Skin of body (tissue), 2 donors: ENCODE data around the gene CTNNA3. TPM values are rescaled to one million over a fixed set of nuclear protein-coding genes. Genes with fewer than 3 reads are reported as not detected.

Experiments
- DNase-seq: peaks from one replicate; lab custom pipeline; 2025; lab: John Stamatoyannopoulos, UW
- total RNA-seq: library from RNA; depleted of rRNA; stranded (reverse); fragments of >200 nt; gene quantifications from one replicate; pipeline ENCODE4 v1.2.3, GENCODE V29; 2014

Gene CTNNA3
- total RNA-seq, 1 donor from 2014 or later: 7.1 TPM

DNA sequence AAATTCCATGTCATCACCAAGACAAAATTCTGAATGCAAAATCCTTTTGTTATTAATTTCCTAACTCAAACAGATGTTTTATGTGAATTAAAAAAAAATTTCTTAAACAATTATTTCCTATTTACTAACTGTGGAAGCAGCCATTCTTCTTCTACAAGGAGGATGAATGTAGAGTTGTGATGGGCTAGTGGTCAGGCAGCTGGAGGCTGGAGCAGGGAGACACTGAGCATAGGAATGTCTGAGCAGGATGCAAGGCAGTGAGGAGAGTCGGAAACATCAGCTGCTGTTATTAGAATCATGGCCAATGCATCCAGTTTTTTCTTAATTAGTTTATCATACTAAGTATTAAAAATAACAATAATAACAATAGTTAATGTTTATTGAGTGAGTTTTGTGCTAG is 872.7 kb downstream of the CTNNA3 start:
- no peak for DNase-seq

DNA sequence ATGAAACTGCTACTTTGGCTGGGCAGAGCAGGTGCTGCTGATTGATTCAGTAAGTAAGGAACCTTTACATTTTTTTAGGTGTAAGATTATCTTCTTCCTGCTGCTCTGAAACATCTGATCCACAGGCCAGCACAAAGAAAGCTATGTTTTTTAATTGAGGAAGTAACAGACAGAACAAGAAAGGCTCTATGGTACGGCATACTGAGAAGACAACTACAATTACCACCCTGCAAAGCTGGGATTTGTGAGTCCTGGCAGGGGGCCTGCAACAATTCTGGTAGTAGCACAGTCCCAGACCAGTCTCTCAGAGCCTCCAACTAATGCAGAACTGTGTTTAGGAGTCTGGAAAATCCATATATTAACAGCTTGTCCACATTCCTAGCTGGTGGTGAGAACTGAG is 873.2 kb downstream of the CTNNA3 start:
- no peak for DNase-seq

DNA sequence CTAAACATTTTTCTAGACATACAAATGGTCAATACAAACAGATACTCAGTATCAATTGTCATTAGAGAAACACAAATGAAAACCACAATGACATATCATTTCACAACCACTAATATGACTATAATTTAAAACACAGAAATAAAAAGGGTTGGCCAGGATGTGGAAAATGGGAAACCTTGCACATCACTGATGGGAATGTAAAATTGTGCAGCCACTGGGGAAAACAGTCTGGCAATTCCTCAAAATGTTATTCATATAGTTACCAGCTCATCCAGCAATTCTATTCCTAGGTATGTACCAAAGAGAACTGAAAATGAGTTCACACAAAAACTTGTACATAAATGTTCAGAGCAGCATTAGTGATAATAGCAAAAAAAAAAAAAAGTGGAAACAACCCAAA is 876.3 kb downstream of the CTNNA3 start:
- no peak for DNase-seq

DNA sequence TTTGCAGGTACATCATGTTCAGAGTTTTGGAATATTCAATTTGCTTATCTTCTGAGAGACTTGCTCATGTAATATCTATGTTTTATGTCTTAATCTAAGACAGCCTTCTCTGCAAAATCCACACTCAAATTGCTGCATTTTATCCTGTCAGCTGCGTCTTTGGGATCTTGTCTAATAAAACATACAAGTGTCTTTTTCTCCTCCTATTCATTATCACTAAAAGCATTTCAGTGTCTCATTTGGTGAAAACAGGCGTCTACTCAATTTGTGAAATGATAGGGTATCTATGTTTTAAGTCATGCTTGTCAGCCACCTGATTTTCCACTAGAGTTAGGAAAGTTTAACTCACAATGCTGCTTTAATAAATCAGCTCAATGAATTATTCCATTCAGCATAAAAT is 882.9 kb downstream of the CTNNA3 start:
- no peak for DNase-seq

DNA sequence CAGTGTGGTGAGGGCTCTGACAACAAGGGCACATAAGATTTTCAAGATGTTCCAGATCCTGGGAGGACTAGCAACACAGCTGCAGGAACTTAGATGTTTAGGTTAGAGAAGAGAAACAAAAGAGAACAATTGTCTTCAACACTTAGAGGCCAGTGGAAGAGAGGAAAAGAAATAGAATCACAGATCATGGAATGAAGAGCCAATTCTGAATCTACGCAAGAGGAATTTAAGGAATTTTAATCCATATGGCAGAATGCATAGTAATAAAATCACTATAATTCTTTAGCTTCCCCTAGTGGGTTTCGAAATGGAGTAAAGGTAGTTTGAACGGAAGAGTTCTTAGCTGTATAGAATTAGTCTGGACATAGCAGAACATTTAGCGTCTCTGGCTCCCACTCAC is 884.8 kb downstream of the CTNNA3 start:
- no peak for DNase-seq

- DNase-seq: no peak
These were observed 886.6 kb downstream of the CTNNA3 start for GRCh38 chr10:66809402-66809801.

- no peak for DNase-seq
These were observed 890.4 kb downstream of the CTNNA3 start for GRCh38 chr10:66805612-66806011.

- no peak for DNase-seq
These were observed 891.0 kb downstream of the CTNNA3 start for GRCh38 chr10:66804962-66805361.

DNA sequence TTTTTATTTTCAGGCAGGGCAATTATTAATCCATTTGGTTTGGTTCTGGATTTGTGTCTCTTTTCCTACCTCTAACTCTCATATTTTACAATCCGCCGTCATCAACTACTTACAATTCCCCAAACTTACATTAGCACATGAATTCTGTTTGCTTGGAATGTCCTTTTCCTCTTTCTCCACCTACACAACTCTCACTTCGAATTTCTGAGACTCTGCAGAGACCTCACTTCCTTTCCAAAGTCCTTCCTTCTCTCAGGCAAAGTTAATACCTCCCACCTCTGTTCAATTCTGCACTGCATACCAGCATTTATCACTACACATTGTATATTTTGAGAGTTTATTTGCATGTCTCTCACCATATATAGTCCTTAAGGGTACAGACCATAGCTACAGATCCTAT is 892.8 kb downstream of the CTNNA3 start:
- DNase-seq: no peak

- DNase-seq: no peak
These were observed 896.5 kb downstream of the CTNNA3 start for GRCh38 chr10:66799474-66799873.

- DNase-seq: no peak
These were observed 900.1 kb downstream of the CTNNA3 start for GRCh38 chr10:66795866-66796265.

DNA sequence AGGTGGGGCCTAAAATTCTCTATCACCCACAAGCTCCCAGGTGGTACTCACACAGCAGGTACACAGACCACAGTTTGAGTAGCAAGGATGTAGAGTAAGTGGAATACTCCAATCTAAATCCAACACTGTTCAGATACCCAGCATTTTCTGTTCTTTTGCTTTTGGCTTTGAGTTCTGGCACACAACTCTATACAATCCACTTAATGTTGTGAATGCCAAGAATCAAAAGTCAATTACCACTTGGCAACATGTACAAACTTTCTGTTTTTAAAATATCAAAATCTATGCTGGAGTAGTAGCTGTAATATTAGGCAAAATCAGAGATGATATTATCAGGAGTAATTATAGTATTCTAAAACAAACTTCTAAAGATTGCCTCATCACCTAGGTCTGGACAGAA is 903.6 kb downstream of the CTNNA3 start:
- DNase-seq: no peak

- DNase-seq: no peak
These were observed 907.6 kb downstream of the CTNNA3 start for GRCh38 chr10:66788178-66788987.

- DNase-seq: no peak
These were observed 909.3 kb downstream of the CTNNA3 start for GRCh38 chr10:66786709-66787108.

GRCh38 chr10:66784770-66785169 is 911.2 kb downstream of the CTNNA3 start:
- DNase-seq: no peak

- no peak for DNase-seq
These were observed 912.7 kb downstream of the CTNNA3 start for GRCh38 chr10:66783316-66783715.

GRCh38 chr10:66782776-66783175 is 913.2 kb downstream of the CTNNA3 start:
- DNase-seq: no peak

DNA sequence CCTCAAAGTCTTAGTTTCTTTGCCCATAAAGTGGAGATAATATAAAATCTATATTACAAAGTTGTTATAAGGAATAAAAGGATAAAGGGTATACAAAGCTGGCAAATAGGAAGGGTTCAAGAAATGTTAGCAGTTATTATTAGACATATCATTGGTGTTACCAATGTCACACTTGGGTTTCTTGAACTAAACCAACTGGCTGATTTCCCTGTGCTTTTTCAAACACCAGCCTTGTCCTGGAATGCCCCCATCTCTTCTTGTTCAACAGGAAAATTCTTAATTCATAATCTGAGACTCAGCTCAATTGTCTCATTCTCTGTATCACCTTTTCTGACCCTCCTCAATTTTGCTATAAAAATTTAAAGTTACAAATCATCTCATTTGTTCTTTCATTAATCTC is 913.9 kb downstream of the CTNNA3 start:
- no peak for DNase-seq

DNA sequence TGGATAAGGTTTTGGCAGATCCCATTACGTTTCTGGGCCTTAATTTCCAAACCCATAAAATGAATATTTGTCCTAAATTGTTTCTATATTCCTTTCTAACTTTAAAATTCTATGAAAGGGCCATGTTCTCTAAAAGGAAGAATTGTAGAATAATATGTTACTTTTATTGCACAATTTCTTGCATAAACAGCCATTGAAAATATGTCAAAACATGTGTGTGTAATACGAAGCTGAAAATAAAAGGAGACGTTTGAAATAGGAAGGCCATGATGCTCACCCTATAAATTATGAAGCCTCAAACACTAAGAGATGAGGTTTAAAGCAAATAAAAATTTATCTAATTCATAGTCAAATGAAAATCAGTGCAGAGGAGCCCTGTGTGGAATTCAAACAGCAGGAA is 915.2 kb downstream of the CTNNA3 start:
- DNase-seq: no peak

- DNase-seq: no peak
These were observed 917.6 kb downstream of the CTNNA3 start for GRCh38 chr10:66778351-66778750.

- no peak for DNase-seq
These were observed 918.3 kb downstream of the CTNNA3 start for GRCh38 chr10:66777665-66778064.

- no peak for DNase-seq
These were observed 922.5 kb downstream of the CTNNA3 start for GRCh38 chr10:66773472-66773817.

DNA sequence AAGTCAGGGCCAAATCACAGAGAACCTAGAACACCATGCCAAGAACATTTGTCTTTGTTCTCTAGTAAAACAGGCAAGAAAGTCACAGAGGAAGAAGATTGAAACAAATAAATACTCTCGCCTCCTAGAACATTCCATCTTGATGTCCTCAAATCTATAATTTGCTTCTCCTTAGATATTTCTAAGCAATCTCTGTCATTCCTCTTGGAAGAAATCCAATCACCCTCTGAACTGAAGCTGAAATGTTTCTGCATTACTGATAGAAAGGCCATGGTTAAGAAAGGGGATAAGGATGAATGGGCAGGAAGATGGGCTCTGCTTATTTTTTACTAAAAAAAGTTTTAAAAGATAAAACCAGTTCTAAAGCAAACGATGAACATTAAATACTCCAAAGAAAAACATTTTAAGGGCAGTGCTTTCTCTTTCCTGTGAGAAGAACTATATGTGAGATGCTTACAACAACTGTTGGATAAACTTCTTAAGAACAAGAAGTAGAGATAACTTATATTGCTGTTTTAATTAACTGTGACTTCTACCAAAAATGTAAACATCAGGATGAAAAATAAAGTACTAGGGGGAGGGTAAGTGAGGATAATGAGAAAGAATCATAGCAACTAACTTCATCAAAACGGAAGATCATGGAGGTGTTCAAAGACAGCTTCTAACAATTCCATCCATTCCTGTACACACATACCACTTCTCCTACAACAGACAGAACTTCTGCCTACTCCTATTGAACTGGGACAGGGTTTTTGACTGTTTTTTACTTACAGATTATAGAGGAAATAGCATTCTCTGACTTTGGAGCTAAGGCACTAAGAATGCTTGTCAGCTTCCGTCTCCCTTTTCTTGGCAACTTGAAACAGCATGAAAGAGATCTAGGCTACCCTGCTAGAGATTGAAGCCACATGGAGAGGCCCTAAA is 923.2 kb downstream of the CTNNA3 start:
- no peak for DNase-seq
